Measurements from ENCODE around the gene ROR2.

Gene ROR2

GRCh38 chr9:91865041-91865440 is 85.0 kb downstream of the ROR2 start:
- no peak for DNase-seq

GRCh38 chr9:91864380-91864779 is 85.6 kb downstream of the ROR2 start:
- no peak for DNase-seq

- no peak for DNase-seq
Measured at GRCh38 chr9:91863469-91863868, 86.6 kb downstream of the ROR2 start.

GRCh38 chr9:91858213-91859030 is 91.6 kb downstream of the ROR2 start:
- DNase-seq, result no peak

- no peak for DNase-seq
Measured at GRCh38 chr9:91857291-91858212, 92.5 kb downstream of the ROR2 start.

GRCh38 chr9:91856419-91856818 is 93.6 kb downstream of the ROR2 start:
- DNase-seq, result no peak

- no peak for DNase-seq
Measured at GRCh38 chr9:91855196-91855595, 94.8 kb downstream of the ROR2 start.

- no peak for DNase-seq
Measured at GRCh38 chr9:91852801-91853347, 97.2 kb downstream of the ROR2 start.

- no peak for DNase-seq
Measured at GRCh38 chr9:91849694-91850093, 100.3 kb downstream of the ROR2 start.

GRCh38 chr9:91848146-91848545 is 101.9 kb downstream of the ROR2 start:
- DNase-seq, result no peak

GRCh38 chr9:91847581-91848091 is 102.4 kb downstream of the ROR2 start:
- DNase-seq, result no peak

- no peak for DNase-seq
Measured at GRCh38 chr9:91845879-91846278, 104.1 kb downstream of the ROR2 start.

GRCh38 chr9:91844701-91845291 is 105.2 kb downstream of the ROR2 start:
- DNase-seq, result no peak

- DNase-seq, result peak in 1 of 2 experiments; percentile 23
Measured at GRCh38 chr9:91844190-91844589, 105.8 kb downstream of the ROR2 start.

GRCh38 chr9:91843623-91844148 is 106.3 kb downstream of the ROR2 start:
- no peak for DNase-seq

- DNase-seq, result no peak
Measured at GRCh38 chr9:91843093-91843492, 106.9 kb downstream of the ROR2 start.

- DNase-seq, result no peak
Measured at GRCh38 chr9:91842358-91843049, 107.5 kb downstream of the ROR2 start.

- no peak for DNase-seq
Measured at GRCh38 chr9:91841591-91841990, 108.4 kb downstream of the ROR2 start.

- DNase-seq, result no peak
Measured at GRCh38 chr9:91840882-91841281, 109.1 kb downstream of the ROR2 start.

GRCh38 chr9:91840469-91840868 is 109.6 kb downstream of the ROR2 start:
- DNase-seq, result no peak

GRCh38 chr9:91839926-91840465 is 110.0 kb downstream of the ROR2 start:
- no peak for DNase-seq

Measured in Kasumi-1 (cell line).